GM21619 (cell line): ENCODE measurements around the gene OPA3.

Source experiments
- ATAC-seq: cut with Tn5 transposase; IDR thresholded peaks from one replicate; pipeline ENCODE4 v1.9.1; 2021; ENCODE audit not compliant: unreplicated experiment

The OPA3 gene

GRCh38 chr19:45505996-45506245, 78.7 kb downstream of the OPA3 start:
- no peak for ATAC-seq

GRCh38 chr19:45505151-45505995, 79.2 kb downstream of the OPA3 start:
- no peak for ATAC-seq

- ATAC-seq, result no peak
Observed at GRCh38 chr19:45503909-45504308, 80.7 kb downstream of the OPA3 start.

GRCh38 chr19:45502111-45502510, 82.5 kb downstream of the OPA3 start:
- ATAC-seq, result no peak

- no peak for ATAC-seq
Observed at GRCh38 chr19:45501730-45502014, 82.9 kb downstream of the OPA3 start.

- ATAC-seq, result no peak
Observed at GRCh38 chr19:45500918-45501729, 83.5 kb downstream of the OPA3 start.

- no peak for ATAC-seq
Observed at GRCh38 chr19:45499196-45500180, 85.1 kb downstream of the OPA3 start.

GRCh38 chr19:45498411-45499195, 86.0 kb downstream of the OPA3 start, which contains the start of gene PPM1N:
TSS of gene PPM1N (plus strand) at chr19:45498443. CDS start at chr19:45498473, 30 bp downstream.
- no peak for ATAC-seq

- ATAC-seq, result no peak
Observed at GRCh38 chr19:45497791-45498190, 86.8 kb downstream of the OPA3 start.

GRCh38 chr19:45496349-45496953, 88.2 kb downstream of the OPA3 start:
- ATAC-seq, result no peak

GRCh38 chr19:45495178-45495577, 89.4 kb downstream of the OPA3 start:
- no peak for ATAC-seq

GRCh38 chr19:45494261-45494916, 90.2 kb downstream of the OPA3 start:
- no peak for ATAC-seq

GRCh38 chr19:45492627-45493470, 91.8 kb downstream of the OPA3 start:
- no peak for ATAC-seq

GRCh38 chr19:45492137-45492626, 92.4 kb downstream of the OPA3 start:
- ATAC-seq, result no peak

- no peak for ATAC-seq
Observed at GRCh38 chr19:45489216-45489855, 95.3 kb downstream of the OPA3 start.

GRCh38 chr19:45488708-45489107, 95.9 kb downstream of the OPA3 start:
- ATAC-seq, result no peak

- peak; percentile 86 for ATAC-seq
Observed at GRCh38 chr19:45485305-45486077, 99.1 kb downstream of the OPA3 start.
